Hematopoietic multipotent progenitor cell treated with erythropoietin and hydrocortisone succinate and interleukin-3 and kit ligand, for 17 days (in vitro differentiated cells): ENCODE measurements around the gene CADM3.

Experiments
- DNase-seq: peaks from one replicate; pipeline ENCODE4 v3.0.0-alpha.2; 2015; ENCODE audit warnings: low spot score

CADM3 gene

GRCh38 chr1:159173320-159173719 is 1.9 kb downstream of the CADM3 start:
- no peak for DNase-seq

- no peak for DNase-seq
Measured at GRCh38 chr1:159175571-159175970, 4.2 kb downstream of the CADM3 start.

GRCh38 chr1:159177272-159177907 is 6.0 kb downstream of the CADM3 start:
- DNase-seq: no peak

- no peak for DNase-seq
Measured at GRCh38 chr1:159179906-159180305, 8.5 kb downstream of the CADM3 start.

- no peak for DNase-seq
Measured at GRCh38 chr1:159180516-159180915, 9.1 kb downstream of the CADM3 start.

GRCh38 chr1:159181328-159182024 is 10.1 kb downstream of the CADM3 start:
- DNase-seq: no peak

- peak; percentile 62 for DNase-seq
Measured at GRCh38 chr1:159184201-159184600, 12.8 kb downstream of the CADM3 start.

GRCh38 chr1:159185121-159185520 is 13.7 kb downstream of the CADM3 start:
- DNase-seq: no peak

- DNase-seq: no peak
Measured at GRCh38 chr1:159187033-159187432, 15.6 kb downstream of the CADM3 start.

GRCh38 chr1:159187647-159188374 is 16.4 kb downstream of the CADM3 start:
- no peak for DNase-seq

- DNase-seq: no peak
Measured at GRCh38 chr1:159188375-159188788, 17.0 kb downstream of the CADM3 start.

- DNase-seq: no peak
Measured at GRCh38 chr1:159190441-159190840, 19.0 kb downstream of the CADM3 start.

GRCh38 chr1:159196543-159196942 is 25.1 kb downstream of the CADM3 start:
- no peak for DNase-seq

GRCh38 chr1:159197561-159198557 is 26.4 kb downstream of the CADM3 start:
- peak; percentile 89 for DNase-seq

GRCh38 chr1:159199901-159200300 is 28.5 kb downstream of the CADM3 start:
- DNase-seq: no peak

GRCh38 chr1:159200769-159201168 is 29.4 kb downstream of the CADM3 start:
- no peak for DNase-seq

GRCh38 chr1:159201642-159202041 is 30.2 kb downstream of the CADM3 start:
- DNase-seq: no peak

GRCh38 chr1:159203610-159204009 is 32.2 kb downstream of the CADM3 start:
- DNase-seq: no peak

GRCh38 chr1:159204161-159205141 is 33.0 kb downstream of the CADM3 start, which contains the start of gene ACKR1:
Gene ACKR1, plus strand, starts transcription at chr1:159204875. Its CDS starts 85 bp downstream, at chr1:159204960.
- peak; percentile 86 for DNase-seq

- DNase-seq: peak; percentile 65
Measured at GRCh38 chr1:159205225-159205624, 33.8 kb downstream of the CADM3 start.
